ENCODE data around the gene C22orf23. TPM values are rescaled to one million over a fixed set of nuclear protein-coding genes. Genes with fewer than 3 reads are reported as not detected.

Gene C22orf23
- total and polyA plus RNA-seq, 2 of the 4 experiments (the other 2 are of a cell fraction), result 0.39 to 0.54 TPM

DNA sequence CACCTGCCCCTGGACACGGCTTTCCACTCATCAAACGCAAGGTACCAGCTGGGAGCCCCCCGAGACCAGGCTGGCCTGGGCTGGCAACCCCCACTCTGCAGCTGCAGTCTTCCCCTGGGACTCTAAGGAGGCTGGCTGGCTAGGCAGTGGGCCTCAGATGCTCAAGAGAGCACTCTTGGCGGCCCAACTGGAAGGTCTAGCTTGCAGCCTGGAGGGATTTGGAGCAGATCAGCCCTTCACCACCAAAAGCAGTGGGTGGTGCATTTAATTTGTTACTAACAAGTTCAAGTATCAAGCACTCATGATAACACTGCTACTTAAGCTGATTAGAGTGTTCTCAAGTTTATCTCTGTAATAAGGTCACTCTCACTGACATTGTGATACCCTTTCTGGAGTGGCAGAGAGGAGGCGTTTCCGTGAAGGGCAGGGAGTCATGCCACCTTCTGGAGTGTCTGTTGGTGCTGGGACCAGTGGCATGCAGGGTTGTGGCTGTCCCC lies 21.5 kb downstream of the C22orf23 start:
- no peaks in the 10 kb centered on the region for H3K27me3 ChIP-seq (ENCODE audit: control insufficient read depth, insufficient read depth, low read length)
- CTCF ChIA-PET, result interaction anchor here (0.6 to 1.2 kb wide), 4 partner anchors 26 to 65 kb away, joined by 3 to 6 read pairs (median 4); partner anchors contain the start of gene MICALL1
- H4K5ac ChIP-seq (ENCODE audit: low read depth, low read length), result no peak overlapping the region
- no peak overlapping the region for H3K4me3 ChIP-seq (ENCODE audit: insufficient read depth, low read depth, low read length)
- H3K14ac ChIP-seq (replicated peaks; ENCODE audit: low read depth, low read length), result no peak overlapping the region
- dilution Hi-C loops (cut with HindIII; ENCODE audit: low sequenced_read_pairs, unreplicated experiment), result no loop called here
- H3K27ac ChIP-seq (ENCODE audit: insufficient read depth, low read length), result no peak overlapping the region
- no peak overlapping the region for H2BK5ac ChIP-seq (ENCODE audit: low read depth, low read length, poor library complexity, severe bottlenecking)
- H3K23ac ChIP-seq (ENCODE audit: low read depth, low read length), result no peak overlapping the region
- peaks cover 40% of the 10 kb centered on the region for H3K36me3 ChIP-seq (ENCODE audit: control insufficient read depth, insufficient read depth, low read length)
- in situ Hi-C loops (cut with MboI; ENCODE audit: low sequenced_read_pairs), result no loop called here
- H3K9me1 ChIP-seq (ENCODE audit: insufficient read depth, low read length), result peaks cover 8% of the 10 kb centered on the region
- DNase-seq (no peak), ATAC-seq (ENCODE audit: low read depth) (no peak)
- H2AFZ ChIP-seq (replicated peaks; ENCODE audit: low read length, poor library complexity), result no peak overlapping the region
- no CpG with 5 or more reads among the region's 6 CpGs for WGBS, 2 experiments (ENCODE audit: extremely low coverage in 2 of 2, insufficient read length in 1 of 2)
- H2BK20ac ChIP-seq (ENCODE audit: low read depth, low read length), result no peak overlapping the region
- H3K18ac ChIP-seq (ENCODE audit: low read depth, low read length), result no peak overlapping the region
- H3K79me1 ChIP-seq (ENCODE audit: low read depth in 1 of 2, low read length in 2 of 2), result peaks cover 0 to 40% of the 10 kb centered on the region in 2 experiments; a peak in 2 of 4 replicates
- no peak overlapping the region for H3K4me2 ChIP-seq (ENCODE audit: low read depth, low read length)
- no peak for TF ChIP-seq RCOR1 (IDR thresholded peaks at IDR 0.05; ENCODE audit: insufficient replicate concordance, low read length)
- TF ChIP-seq, protein P1, sequence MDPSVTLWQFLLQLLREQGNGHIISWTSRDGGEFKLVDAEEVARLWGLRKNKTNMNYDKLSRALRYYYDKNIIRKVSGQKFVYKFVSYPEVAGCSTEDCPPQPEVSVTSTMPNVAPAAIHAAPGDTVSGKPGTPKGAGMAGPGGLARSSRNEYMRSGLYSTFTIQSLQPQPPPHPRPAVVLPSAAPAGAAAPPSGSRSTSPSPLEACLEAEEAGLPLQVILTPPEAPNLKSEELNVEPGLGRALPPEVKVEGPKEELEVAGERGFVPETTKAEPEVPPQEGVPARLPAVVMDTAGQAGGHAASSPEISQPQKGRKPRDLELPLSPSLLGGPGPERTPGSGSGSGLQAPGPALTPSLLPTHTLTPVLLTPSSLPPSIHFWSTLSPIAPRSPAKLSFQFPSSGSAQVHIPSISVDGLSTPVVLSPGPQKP (IDR thresholded peaks at IDR 0.05; ENCODE audit: borderline replicate concordance, low read depth, low read length), result no peak
- TF ChIP-seq, protein P2, sequence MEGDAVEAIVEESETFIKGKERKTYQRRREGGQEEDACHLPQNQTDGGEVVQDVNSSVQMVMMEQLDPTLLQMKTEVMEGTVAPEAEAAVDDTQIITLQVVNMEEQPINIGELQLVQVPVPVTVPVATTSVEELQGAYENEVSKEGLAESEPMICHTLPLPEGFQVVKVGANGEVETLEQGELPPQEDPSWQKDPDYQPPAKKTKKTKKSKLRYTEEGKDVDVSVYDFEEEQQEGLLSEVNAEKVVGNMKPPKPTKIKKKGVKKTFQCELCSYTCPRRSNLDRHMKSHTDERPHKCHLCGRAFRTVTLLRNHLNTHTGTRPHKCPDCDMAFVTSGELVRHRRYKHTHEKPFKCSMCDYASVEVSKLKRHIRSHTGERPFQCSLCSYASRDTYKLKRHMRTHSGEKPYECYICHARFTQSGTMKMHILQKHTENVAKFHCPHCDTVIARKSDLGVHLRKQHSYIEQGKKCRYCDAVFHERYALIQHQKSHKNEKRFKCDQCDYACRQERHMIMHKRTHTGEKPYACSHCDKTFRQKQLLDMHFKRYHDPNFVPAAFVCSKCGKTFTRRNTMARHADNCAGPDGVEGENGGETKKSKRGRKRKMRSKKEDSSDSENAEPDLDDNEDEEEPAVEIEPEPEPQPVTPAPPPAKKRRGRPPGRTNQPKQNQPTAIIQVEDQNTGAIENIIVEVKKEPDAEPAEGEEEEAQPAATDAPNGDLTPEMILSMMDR (conservative IDR thresholded peaks at IDR 0.05; ENCODE audit: low read depth, low read length), result no peak
- TF ChIP-seq CEBPB (IDR thresholded peaks at IDR 0.05; ENCODE audit: low read depth, low read length), result no peak
- TF ChIP-seq SMC3 (IDR thresholded peaks at IDR 0.05; ENCODE audit: low read depth, low read length), result no peak
- TF ChIP-seq CHD1 (IDR thresholded peaks at IDR 0.05; ENCODE audit: low read depth, low read length), result no peak
- no peak for TF ChIP-seq MAZ (IDR thresholded peaks at IDR 0.05; ENCODE audit: borderline replicate concordance, low read depth, low read length)
- no peak for TF ChIP-seq RAD21 (IDR thresholded peaks at IDR 0.05; ENCODE audit: low read length)
- TF ChIP-seq, protein P3, sequence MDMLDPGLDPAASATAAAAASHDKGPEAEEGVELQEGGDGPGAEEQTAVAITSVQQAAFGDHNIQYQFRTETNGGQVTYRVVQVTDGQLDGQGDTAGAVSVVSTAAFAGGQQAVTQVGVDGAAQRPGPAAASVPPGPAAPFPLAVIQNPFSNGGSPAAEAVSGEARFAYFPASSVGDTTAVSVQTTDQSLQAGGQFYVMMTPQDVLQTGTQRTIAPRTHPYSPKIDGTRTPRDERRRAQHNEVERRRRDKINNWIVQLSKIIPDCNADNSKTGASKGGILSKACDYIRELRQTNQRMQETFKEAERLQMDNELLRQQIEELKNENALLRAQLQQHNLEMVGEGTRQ (IDR thresholded peaks at IDR 0.05; ENCODE audit: low read depth, low read length), result no peak
- TF ChIP-seq MXI1 (IDR thresholded peaks at IDR 0.05; ENCODE audit: borderline replicate concordance, low read depth, low read length), result no peak
- no peak for TF ChIP-seq NFE2L2 (IDR thresholded peaks at IDR 0.05; ENCODE audit: low read depth, low read length)
- peaks cover 31% of the 10 kb centered on the region for H4K20me1 ChIP-seq (ENCODE audit: insufficient read depth, low read length)
- no peak overlapping the region for H2BK15ac ChIP-seq (ENCODE audit: low read depth, low read length)
- no peak overlapping the region for H2AK9ac ChIP-seq (replicated peaks; ENCODE audit: low read depth, low read length, poor library complexity)
- no peak overlapping the region for H3K4ac ChIP-seq (ENCODE audit: low read depth, low read length)
- H4K91ac ChIP-seq (ENCODE audit: insufficient read depth, low read depth, low read length), result no peak overlapping the region
- intact Hi-C loops (cut with micrococcal nuclease), result loop anchor here (5.0 kb wide), 1 partner anchor 115 kb away; no protein-coding TSS in a partner anchor
- BruUV-seq (replicated peaks), result no TSS peak
- H3K4me1 ChIP-seq (ENCODE audit: control insufficient read depth, insufficient read depth, low read length), result peaks cover 16% of the 10 kb centered on the region
- H2BK120ac ChIP-seq (ENCODE audit: low read depth, low read length), result no peak overlapping the region
- H3K9me3 ChIP-seq (ENCODE audit: control insufficient read depth, insufficient read depth, low read length), result no peaks in the 10 kb centered on the region
- no peak overlapping the region for H2AK5ac ChIP-seq (ENCODE audit: low read depth, low read length)
- POLR2A ChIA-PET (ENCODE audit: unreplicated experiment), result no interaction called here
- H3K9ac ChIP-seq (ENCODE audit: low read depth, low read length), result no peak overlapping the region
- no peak overlapping the region for H3K56ac ChIP-seq (ENCODE audit: extremely low read depth, insufficient read depth, low read length)
- H4K8ac ChIP-seq (ENCODE audit: low read depth in 2 of 2, low read length in 2 of 2), result no peak overlapping the region
